Measurements from ENCODE around the gene AHDC1.
"Not testable (repeated sequence)": the region's sequence is repeated elsewhere in the genome, so short reads cannot be mapped to it uniquely, and the experiment has no call there.

AHDC1 gene

GRCh38 chr1:27517301-27517700, 86.6 kb downstream of the AHDC1 start:
- no peak for DNase-seq (ENCODE audit: low read depth in 2 of 2)

DNA sequence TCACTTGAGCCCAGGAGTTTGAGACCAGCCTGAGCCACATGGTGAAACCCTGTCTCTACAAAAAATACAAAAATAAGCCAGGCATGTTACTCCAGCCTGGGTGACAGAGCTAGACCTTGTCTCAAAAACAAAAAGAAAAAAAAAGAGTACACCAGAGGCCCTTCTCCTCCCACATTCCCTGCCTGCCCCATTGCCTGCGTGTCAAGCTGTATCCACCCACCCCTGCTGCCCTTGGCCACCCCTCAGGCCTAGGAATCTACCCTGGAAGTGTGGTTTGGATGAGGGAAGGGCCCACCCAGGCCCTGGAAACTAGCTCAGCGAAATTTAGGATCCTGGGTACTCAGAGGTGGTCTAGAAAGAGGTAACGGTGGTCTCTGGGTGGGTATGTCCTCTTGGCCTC, 88.3 kb downstream of the AHDC1 start:
- DNase-seq (ENCODE audit: low read depth in 2 of 2): no peak

DNA sequence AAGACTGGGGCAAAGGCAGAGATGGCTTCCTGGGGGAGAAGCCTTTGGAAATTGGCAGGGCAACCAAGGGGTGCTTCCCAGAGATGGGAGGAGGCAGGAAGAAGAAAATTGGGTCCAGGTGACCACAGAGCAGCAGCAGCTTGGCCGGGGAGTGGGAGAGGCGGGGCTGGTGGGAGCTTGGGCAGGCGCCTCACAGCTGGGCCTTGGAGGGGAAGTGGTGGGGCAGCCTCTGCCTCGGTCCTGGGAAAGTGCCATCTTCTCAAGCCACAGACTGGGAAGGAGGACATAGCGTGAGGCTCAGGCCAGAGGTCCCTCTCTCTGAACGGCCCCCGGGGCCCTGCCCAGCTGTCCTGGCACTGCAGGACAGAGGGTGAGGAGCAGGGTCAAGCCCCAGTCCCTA, 90.0 kb downstream of the AHDC1 start:
- DNase-seq (ENCODE audit: low read depth in 2 of 2): no peak

DNA sequence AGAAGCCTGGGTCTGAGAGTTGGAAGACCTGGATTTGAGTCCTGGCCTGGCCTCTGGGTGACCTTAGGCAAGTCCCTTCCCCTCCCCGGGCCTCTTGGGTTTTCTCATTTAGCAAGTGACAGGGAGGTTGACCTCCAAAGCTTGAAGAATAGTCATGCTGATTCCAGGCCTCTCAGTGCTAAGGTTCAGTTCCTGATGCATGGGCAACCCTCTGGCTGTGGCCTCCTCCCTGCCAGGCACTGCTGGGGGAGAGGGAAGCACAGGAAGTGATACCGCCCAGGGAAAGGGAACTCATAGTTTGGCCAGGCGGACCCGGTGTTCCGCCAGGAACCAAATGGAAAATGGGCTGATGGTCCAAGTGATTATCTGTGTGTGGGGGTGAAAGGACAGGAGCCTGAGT, 90.4 kb downstream of the AHDC1 start:
- DNase-seq (ENCODE audit: low read depth in 2 of 2): no peak

GRCh38 chr1:27509127-27510080, 94.5 kb downstream of the AHDC1 start:
- DNase-seq (ENCODE audit: low read depth in 2 of 2): no peak

DNA sequence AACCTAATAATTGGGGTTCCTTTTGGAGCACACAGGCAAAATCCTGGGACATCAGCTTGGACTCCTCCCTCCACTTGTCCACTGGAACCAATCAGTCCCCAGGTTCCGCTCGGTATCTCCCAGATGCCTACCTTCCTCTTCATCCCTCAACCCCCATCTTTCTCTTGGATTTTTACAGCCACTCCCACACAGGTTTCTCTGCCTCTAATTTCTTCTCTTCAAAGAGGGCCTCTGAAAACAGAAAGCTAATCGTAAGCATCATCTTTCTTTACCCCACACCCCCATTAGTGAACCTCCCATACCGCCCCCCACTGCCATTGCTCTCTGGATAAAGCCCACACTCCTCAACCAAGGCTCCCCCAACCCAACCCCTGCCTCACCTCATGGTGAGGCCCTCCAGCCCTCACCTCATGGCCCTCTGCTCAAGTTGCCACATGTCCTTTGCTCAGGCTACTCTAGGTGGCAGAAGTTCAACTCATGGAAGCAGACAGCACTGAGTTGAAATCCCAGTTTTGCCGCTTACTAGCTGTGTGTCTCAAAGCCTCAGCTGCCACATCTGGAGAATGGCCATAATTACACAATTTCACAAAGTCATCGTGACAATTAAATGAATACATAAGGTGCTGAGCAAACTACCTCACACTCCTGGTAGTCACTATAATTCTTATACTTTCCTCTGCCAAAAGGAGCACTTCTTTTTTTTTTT, 95.8 kb downstream of the AHDC1 start:
- no peak for DNase-seq (ENCODE audit: low read depth in 2 of 2)

DNA sequence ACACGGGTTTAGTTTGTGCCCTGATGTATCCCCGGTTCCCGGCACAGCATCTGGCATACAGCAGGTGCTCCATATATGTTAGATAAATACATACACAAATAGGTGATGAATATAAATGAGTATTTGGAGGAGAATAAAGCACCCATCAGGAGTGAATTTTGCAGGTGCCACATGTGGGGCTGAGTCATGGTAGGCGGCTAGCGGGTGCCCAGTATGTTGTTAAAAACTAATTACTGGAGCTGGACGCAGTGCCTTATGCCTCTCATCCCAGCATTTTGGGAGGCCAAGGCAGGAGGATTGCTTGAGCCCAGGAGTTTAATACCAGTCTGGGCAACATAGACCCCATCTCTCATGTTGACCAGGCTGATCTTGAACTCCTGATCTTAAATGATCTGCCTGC, 97.2 kb downstream of the AHDC1 start:
- no peak for DNase-seq (ENCODE audit: low read depth in 2 of 2)

DNA sequence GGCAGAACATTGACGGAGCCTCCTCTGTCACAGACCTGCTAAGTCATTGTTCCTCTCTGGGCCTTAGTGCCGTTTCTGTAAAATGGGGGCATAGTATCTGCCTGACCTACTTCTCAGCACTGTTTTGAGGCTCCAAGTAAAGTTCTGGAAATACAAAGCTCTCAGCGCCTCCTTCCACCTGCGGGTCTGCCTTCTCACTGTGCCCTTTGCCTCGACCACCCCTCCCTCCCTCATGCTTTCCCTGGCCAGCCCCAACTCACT, 98.6 kb downstream of the AHDC1 start:
- DNase-seq (ENCODE audit: low read depth in 2 of 2): no peak

GRCh38 chr1:27504588-27505419, 99.1 kb downstream of the AHDC1 start:
- DNase-seq (ENCODE audit: low read depth in 2 of 2): no peak

GRCh38 chr1:27503844-27504587, 99.9 kb downstream of the AHDC1 start:
- DNase-seq (ENCODE audit: low read depth in 2 of 2): no peak

DNA sequence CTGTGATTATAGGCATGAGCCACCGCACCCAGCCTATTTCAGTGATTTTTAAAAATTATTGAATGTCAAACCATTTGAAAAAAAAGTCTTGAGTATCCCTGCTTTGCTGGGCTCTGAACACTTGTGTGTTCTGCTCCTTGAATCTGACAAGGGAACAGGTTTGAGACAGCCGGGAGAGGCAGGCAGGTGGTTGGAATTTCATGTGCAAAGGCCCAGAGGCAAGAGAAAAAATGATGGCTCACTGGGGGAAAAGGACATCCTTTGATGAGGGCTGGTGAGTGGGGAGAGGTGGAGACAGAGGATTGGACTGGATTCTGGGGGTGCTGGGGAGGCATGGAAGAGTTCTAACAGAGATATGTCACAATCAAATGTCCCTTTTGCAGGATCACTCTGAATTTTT, 100.9 kb downstream of the AHDC1 start:
- DNase-seq (ENCODE audit: low read depth in 2 of 2): no peak

- not testable (repeated sequence) for DNase-seq (ENCODE audit: low read depth in 2 of 2)
These were observed 102.8 kb downstream of the AHDC1 start for GRCh38 chr1:27501159-27501558.

DNA sequence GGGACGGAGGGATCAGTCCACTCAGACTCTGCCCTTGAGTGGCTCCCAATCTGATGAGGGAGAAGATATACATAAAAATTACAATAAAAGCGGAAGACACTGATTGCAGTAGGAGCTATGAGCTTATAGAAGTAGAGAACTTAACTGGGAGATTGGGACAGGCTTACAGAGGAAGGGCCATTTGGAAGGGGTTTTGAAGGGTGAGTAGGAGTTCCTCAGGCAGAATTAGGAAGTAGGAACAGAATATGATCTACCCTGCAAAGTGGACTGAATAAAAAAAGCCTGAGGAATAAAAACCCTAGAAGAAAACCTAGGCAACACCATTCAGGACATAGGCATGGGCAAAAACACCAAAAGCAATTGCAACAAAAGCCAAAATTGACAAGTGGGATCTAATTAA, 104.8 kb downstream of the AHDC1 start:
- DNase-seq (ENCODE audit: low read depth in 2 of 2): no peak

DNA sequence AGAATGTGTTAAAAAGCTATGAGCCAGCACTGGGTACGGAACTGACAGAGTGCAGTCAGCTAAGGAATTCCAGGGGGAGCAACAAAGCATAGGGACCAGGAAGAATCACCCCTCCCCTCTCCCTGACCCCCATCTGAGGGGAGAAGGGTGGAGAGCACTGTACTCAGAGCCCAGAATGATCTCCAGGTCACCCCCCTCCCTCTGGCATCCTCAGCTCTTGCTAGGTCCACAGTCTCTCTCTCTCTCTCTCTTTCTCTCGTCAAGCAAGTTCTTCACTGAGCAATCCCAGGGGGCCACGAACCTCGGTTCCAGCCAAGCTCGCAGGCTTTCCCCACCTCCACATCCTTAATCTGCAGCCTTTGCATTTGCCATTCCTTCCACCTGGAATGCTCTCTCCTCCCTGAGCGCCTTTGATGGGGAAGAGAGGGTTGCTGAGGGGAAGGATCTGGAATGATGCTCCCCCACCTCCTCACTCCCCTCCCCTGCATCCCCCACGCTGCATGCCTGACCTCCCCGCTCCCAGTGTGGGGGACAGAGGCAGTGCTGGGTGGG, 107.3 kb downstream of the AHDC1 start:
- DNase-seq (ENCODE audit: low read depth in 2 of 2): no peak

GRCh38 chr1:27492796-27493195, 111.1 kb downstream of the AHDC1 start:
- no peak for DNase-seq (ENCODE audit: low read depth in 2 of 2)

DNA sequence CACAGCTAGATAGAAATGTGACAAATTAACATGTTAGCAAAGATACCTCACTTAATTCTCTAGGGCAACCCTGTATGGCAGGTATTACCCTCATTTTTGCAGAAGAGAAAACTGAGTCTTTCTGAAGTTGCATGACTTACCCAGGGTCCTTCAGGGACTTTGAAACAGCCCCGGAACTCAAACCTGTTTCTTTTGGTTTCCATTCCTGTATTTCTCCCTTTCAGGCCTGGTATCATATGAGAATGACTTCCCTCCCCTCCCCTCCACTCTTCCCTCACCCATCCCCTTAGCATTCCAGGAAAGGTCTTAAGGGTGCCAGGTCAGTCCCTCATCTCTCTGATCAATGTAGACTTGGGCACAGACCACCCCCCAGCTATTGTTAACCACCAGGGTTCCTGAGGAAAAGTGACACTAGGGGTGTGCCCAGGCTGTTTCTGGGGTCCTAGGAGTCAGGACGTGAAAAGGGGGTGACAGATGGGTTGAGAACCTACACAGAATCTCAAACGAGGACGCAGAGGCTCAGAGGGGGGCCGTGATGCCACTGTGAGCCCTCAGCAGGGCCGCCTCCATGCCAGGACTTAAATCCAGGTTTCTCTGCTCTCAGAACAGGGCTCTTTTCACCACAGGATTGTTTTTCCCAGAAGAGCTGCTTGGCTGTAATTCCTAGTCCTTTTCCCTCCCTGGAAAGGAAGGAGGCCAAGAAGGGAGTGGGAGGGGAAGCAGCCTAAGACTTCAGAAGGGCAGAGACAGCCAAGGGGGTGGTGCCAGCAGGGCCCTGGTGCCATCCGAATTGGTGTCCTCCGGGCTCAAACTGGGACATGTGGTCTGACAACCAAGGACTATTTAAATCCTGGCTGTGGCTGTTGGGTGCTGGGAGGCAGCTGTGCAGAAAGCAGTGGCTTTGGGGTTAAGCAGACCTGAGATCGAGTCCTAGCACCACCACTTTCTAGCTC, 111.9 kb downstream of the AHDC1 start:
- DNase-seq (ENCODE audit: low read depth in 2 of 2): no peak

- DNase-seq (ENCODE audit: low read depth in 2 of 2): peak; percentile 92 to 95
These were observed 113.8 kb downstream of the AHDC1 start, which contains the start of gene WASF2 for GRCh38 chr1:27489973-27490741. Gene WASF2 (minus strand): TSS chr1:27490167. CDS start chr1:27428890, 61,277 bp downstream.

GRCh38 chr1:27489501-27489972, 114.4 kb downstream of the AHDC1 start:
- DNase-seq (ENCODE audit: low read depth in 2 of 2): no peak

All from stimulated activated CD8-positive, alpha-beta memory T cell treated with anti-CD3 and anti-CD28 coated beads, Interleukin-15, amount 100 ng/mL, for 4 hours (primary cell).